ENCODE data around the gene CFAP126.
"Not testable (repeated sequence)": the region's sequence is repeated elsewhere in the genome, so short reads cannot be mapped to it uniquely, and the experiment has no call there.

Gene CFAP126

DNA sequence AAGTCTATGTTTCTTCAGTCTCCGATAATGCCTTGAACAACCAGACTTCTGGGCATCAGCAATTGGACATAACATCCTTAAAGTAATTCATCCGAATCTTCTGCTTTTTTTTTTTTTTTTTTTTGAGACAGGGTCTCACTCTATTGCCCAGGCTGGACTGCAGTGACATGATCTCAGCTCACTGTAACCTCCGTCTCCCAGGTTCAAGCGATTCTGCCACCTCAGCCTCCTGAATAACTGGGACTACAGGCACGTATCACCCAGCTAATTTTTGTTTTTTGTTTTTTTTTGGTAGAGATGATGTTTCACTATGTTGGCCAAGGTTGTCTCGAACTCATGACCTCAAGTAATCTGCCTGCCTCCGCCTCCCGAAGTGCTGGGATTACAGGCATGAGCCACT, 23.9 kb upstream of the CFAP126 start:
- no peaks in the 10 kb centered on the region for H3K36me3 ChIP-seq
- peaks cover 0 to 11% (median 5%) of the 10 kb centered on the region in 4 donors for H3K4me1 ChIP-seq
- intact Hi-C loops (cut with DNase I; ENCODE audit: low total_unique reads), result loop anchor here (10.0 kb wide), 1 partner anchor 347 kb away; the partner anchor contains the start of gene USF1
- H3K4me3 ChIP-seq, result no peak overlapping the region
- TF ChIP-seq, protein P1, sequence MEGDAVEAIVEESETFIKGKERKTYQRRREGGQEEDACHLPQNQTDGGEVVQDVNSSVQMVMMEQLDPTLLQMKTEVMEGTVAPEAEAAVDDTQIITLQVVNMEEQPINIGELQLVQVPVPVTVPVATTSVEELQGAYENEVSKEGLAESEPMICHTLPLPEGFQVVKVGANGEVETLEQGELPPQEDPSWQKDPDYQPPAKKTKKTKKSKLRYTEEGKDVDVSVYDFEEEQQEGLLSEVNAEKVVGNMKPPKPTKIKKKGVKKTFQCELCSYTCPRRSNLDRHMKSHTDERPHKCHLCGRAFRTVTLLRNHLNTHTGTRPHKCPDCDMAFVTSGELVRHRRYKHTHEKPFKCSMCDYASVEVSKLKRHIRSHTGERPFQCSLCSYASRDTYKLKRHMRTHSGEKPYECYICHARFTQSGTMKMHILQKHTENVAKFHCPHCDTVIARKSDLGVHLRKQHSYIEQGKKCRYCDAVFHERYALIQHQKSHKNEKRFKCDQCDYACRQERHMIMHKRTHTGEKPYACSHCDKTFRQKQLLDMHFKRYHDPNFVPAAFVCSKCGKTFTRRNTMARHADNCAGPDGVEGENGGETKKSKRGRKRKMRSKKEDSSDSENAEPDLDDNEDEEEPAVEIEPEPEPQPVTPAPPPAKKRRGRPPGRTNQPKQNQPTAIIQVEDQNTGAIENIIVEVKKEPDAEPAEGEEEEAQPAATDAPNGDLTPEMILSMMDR (IDR thresholded peaks at IDR 0.05), result no peak
- H3K9me3 ChIP-seq, result no peaks in the 10 kb centered on the region
- H3K27ac ChIP-seq, result no peak overlapping the region
- DNase-seq, result no peak
- H3K27me3 ChIP-seq, result no peaks in the 10 kb centered on the region

- DNase-seq, H3K27me3 ChIP-seq, H3K9me3 ChIP-seq, H3K27ac ChIP-seq, H3K36me3 ChIP-seq: not testable (repeated sequence)
- Histone ChIP-seq H3K4me1 (peaks cover 0 to 11% (median 5%) of the 10 kb centered on the region in 4 donors), H3K4me3 (peak overlapping the region in 1 of 2 donors; percentile 65)
- intact Hi-C loops (cut with DNase I; ENCODE audit: low total_unique reads), result loop anchor here (10.0 kb wide), 1 partner anchor 346 kb away; the partner anchor contains the start of gene USF1
These were observed 23.5 kb upstream of the CFAP126 start for GRCh38 chr1:161391136-161391535.

DNA sequence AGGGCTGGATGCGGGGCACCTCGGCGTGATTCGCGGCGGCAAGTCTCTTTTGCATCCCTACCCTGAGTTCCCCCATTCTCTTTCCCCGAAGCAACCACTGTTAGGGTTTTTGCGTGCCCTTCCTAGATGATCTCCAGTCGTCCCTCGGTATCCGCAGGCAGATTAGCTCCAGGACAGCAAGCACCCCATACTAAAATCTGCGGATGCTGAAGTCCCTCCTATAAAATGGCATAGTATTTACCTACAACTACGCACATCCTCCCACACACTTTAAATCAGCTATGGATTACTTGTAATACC, 22.8 kb upstream of the CFAP126 start:
- intact Hi-C loops (cut with DNase I; ENCODE audit: low total_unique reads), result loop anchor here (10.0 kb wide), 1 partner anchor 346 kb away; the partner anchor contains the start of gene USF1
- Histone ChIP-seq H3K36me3 (no peaks in the 10 kb centered on the region), H3K9me3 (no peaks in the 10 kb centered on the region), H3K27ac (peak overlapping the region; percentile 84 to 92), H3K4me1 (peaks cover 0 to 11% (median 5%) of the 10 kb centered on the region in 4 donors), H3K4me3 (peak overlapping the region; percentile 65 to 74), H3K27me3 (no peaks in the 10 kb centered on the region)
- TF ChIP-seq, protein P1 (IDR thresholded peaks at IDR 0.05), result no peak
- no peak for DNase-seq

DNA sequence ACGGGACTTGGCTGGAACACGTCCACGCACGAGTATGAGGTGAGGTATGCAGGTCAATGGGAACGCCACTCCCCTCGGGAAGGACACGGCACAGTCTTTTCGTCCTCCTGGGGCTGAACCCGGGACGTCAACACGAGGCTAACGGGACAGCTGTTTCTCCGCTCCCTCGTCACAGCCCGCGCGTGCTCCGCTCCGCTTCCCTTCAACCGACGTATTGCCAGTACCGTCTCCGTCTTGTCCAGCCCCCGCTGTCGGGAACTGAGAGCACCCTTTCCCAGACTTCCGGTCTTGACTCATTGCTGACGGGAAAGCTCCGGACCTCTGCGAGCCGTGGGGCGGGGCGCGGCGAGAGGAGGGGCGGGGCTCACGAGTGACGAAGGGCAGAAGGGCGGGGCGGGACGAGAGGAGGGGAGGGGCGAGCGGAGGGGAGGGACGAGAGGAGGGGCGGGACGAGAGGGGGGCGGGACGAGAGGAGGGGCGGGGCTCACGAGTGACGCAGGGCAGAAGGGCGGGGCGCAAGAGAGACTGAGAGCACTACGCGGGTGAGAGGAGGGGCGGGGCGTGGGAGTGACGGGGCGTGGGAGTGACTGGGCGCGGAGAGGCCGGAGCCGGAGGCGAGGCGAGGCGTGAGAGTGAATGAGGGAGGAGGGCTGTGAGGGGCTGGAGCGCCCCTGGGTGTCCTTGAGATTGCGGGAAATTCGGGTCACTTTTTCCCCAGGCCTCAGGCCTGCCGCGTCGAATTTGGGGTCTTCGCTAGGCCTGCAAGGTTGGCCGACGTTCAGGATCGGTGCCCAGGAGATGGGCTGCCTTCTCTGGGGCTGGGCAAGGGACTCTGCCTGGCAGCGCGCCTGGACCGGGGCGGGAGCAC, 22.2 kb upstream of the CFAP126 start:
- H3K4me3 ChIP-seq, result peak overlapping the region; percentile 65 to 74
- peaks cover 0 to 11% (median 5%) of the 10 kb centered on the region in 4 donors for H3K4me1 ChIP-seq
- no peaks in the 10 kb centered on the region for H3K36me3 ChIP-seq
- DNase-seq, result peak; percentile 98 to 99
- TF ChIP-seq, protein P1 (IDR thresholded peaks at IDR 0.05), result no peak
- no peaks in the 10 kb centered on the region for H3K9me3 ChIP-seq
- no peaks in the 10 kb centered on the region for H3K27me3 ChIP-seq
- intact Hi-C loops (cut with DNase I; ENCODE audit: low total_unique reads), result loop anchor here (10.0 kb wide), 1 partner anchor 345 kb away; the partner anchor contains the start of gene USF1
- H3K27ac ChIP-seq, result peak overlapping the region; percentile 89 to 92

GRCh38 chr1:161389158-161389557, 21.5 kb upstream of the CFAP126 start:
- Histone ChIP-seq H3K27ac (peak overlapping the region; percentile 89 to 92), H3K4me3 (peak overlapping the region; percentile 53 to 74), H3K4me1 (peaks cover 0 to 11% (median 5%) of the 10 kb centered on the region in 4 donors)
- DNase-seq; H3K36me3 ChIP-seq; H3K27me3 ChIP-seq; H3K9me3 ChIP-seq; intact Hi-C loops (cut with DNase I; ENCODE audit: low total_unique reads): not testable (repeated sequence)

DNA sequence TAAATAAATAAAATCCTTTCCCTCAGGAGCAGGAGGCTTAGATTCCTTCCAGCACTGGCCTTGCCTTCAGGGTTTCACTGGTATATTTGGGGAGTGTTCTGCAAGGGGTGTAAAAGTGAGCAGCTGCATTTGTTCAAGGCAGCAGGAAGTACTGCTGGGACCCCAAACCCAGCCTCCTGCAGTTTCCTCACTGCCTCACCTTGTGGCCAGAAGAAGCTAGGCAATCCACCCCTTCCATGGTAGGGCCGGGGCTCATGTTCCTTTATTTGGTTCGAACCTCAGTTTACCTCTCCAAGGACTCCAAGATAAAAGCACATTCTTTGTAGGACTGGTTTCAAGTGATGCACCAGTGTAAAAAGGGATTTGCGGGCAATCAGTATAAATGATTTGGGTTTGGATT, 21.0 kb upstream of the CFAP126 start:
- peak overlapping the region; percentile 89 to 92 for H3K27ac ChIP-seq
- H3K27me3 ChIP-seq, result no peaks in the 10 kb centered on the region
- no peak for DNase-seq
- H3K36me3 ChIP-seq, result no peaks in the 10 kb centered on the region
- intact Hi-C loops (cut with DNase I; ENCODE audit: low total_unique reads), result no loop called here
- no peak overlapping the region for H3K4me3 ChIP-seq
- no peaks in the 10 kb centered on the region for H3K9me3 ChIP-seq
- H3K4me1 ChIP-seq, result peaks cover 0 to 11% (median 5%) of the 10 kb centered on the region in 4 donors
- TF ChIP-seq, protein P1 (IDR thresholded peaks at IDR 0.05), result no peak
